Activated CD8-positive, alpha-beta T cell treated with anti-CD3 and anti-CD28 coated beads for 36 hours (primary cell): ENCODE measurements around the gene EXOC8. TPM values are rescaled to one million over a fixed set of nuclear protein-coding genes. Genes with fewer than 3 reads are reported as not detected.

Experiments used
- ATAC-seq: fragments of 200-7000 bp; cut with Tn5 transposase; one replicate; pipeline ENCODE4 v1.10.0; 2021; ENCODE audit warnings: mild to moderate bottlenecking, moderate library complexity
- CTCF ChIA-PET: fragments of 350-600 bp; sonication (Branson Sonifier 250); formaldehyde crosslinking; loops from one replicate; lab custom pipeline; 2021; ENCODE audit warnings: antibody characterized with exemption; lab: Charles Lee
- POLR2A ChIA-PET: fragments of 350-600 bp; sonication (Branson Sonifier 250); formaldehyde crosslinking; loops from one replicate; lab custom pipeline; 2021; ENCODE audit warnings: antibody characterized with exemption; lab: Charles Lee
- DNase-seq: peaks from one replicate; pipeline ENCODE4 v3.0.0-alpha.2; 2020
- H3K27ac Mint-ChIP-seq: one replicate; pipeline ENCODE4 v1.8.0; 2021; ENCODE audit warnings: mild to moderate bottlenecking, mixed read lengths
- H3K27me3 Mint-ChIP-seq: one replicate; pipeline ENCODE4 v1.8.0; 2021; ENCODE audit warnings: mixed read lengths
- H3K36me3 Mint-ChIP-seq: one replicate; pipeline ENCODE4 v1.8.0; 2021; ENCODE audit warnings: low read depth, mixed read lengths
- H3K4me1 Mint-ChIP-seq: one replicate; pipeline ENCODE4 v1.8.0; 2021; ENCODE audit warnings: low read depth, mixed read lengths
- H3K4me3 Mint-ChIP-seq: one replicate; pipeline ENCODE4 v1.8.0; 2021; ENCODE audit warnings: mild to moderate bottlenecking, moderate library complexity, mixed read lengths
- H3K9me3 Mint-ChIP-seq: one replicate; pipeline ENCODE4 v1.8.0; 2021; ENCODE audit warnings: mixed read lengths
- CTCF ChIP-seq: fragments of 200-600 bp; IDR thresholded peaks from one replicate; pipeline ENCODE4 v1.8.0; 2022; ENCODE audit warnings: antibody characterized with exemption, mild to moderate bottlenecking
- intact Hi-C: fragments of 100-400 bp; cut with micrococcal nuclease; formaldehyde crosslinking; loops from one replicate; pipeline ENCODE4 v1.10.0; 2022
- total RNA-seq, 2 experiments: library from RNA; stranded (reverse); gene quantifications; one replicate each; pipeline ENCODE4 v1.2.3, GENCODE V29; 2021

Gene EXOC8
- total RNA-seq, 2 experiments from 2014 or later, result 12.8 to 13.7 TPM

- intact Hi-C loops, result no loop called here
- Mint-ChIP-seq H3K4me3 (no peak overlapping the region), H3K9me3 (no peaks in the 10 kb centered on the region), H3K36me3 (no peaks in the 10 kb centered on the region), H3K27ac (no peak overlapping the region), H3K4me1 (no peaks in the 10 kb centered on the region), H3K27me3 (no peaks in the 10 kb centered on the region)
- ATAC-seq, result peak; percentile 93
- CTCF ChIA-PET, result interaction anchor here (0.7 to 2.6 kb wide), 23 partner anchors 9 to 291 kb away, joined by 3 to 26 read pairs (median 4); partner anchors contain the start of genes EXOC8, SPRTN and TSNAX
- DNase-seq, result peak; percentile 66
- TF ChIP-seq CTCF, result peak; percentile 54
- POLR2A ChIA-PET, result interaction anchor here (0.6 kb wide), 1 partner anchor 39 kb away, joined by 3 read pairs; no protein-coding TSS in a partner anchor
Observed at GRCh38 chr1:231315887-231316286, 21.8 kb downstream of the EXOC8 start.

GRCh38 chr1:231313661-231314060 is 24.0 kb downstream of the EXOC8 start:
- Mint-ChIP-seq H3K27ac (no peak overlapping the region), H3K36me3 (no peaks in the 10 kb centered on the region), H3K4me3 (no peak overlapping the region), H3K9me3 (no peaks in the 10 kb centered on the region), H3K4me1 (no peaks in the 10 kb centered on the region), H3K27me3 (no peaks in the 10 kb centered on the region)
- intact Hi-C loops, result no loop called here
- ATAC-seq, result no peak
- DNase-seq, result no peak
- ChIA-PET CTCF (interaction anchor here (0.8 to 1.0 kb wide), 2 partner anchors 22 to 100 kb away, joined by 3 read pairs; no protein-coding TSS in a partner anchor), POLR2A (no interaction called here)
- no peak for TF ChIP-seq CTCF

GRCh38 chr1:231312432-231312788 is 25.2 kb downstream of the EXOC8 start:
- no peaks in the 10 kb centered on the region for H3K9me3 Mint-ChIP-seq
- DNase-seq (no peak), ATAC-seq (no peak)
- no peak for TF ChIP-seq CTCF
- H3K4me1 Mint-ChIP-seq, result no peaks in the 10 kb centered on the region
- ChIA-PET CTCF (interaction anchor here (1.1 to 1.3 kb wide), 2 partner anchors 25 to 291 kb away, joined by 3 read pairs; partner anchors contain the start of genes EXOC8 and SPRTN), POLR2A (interaction anchor here (0.8 to 1.0 kb wide), 2 partner anchors 299 to 491 kb away, joined by 3 read pairs; no protein-coding TSS in a partner anchor)
- no peaks in the 10 kb centered on the region for H3K36me3 Mint-ChIP-seq
- H3K27me3 Mint-ChIP-seq, result no peaks in the 10 kb centered on the region
- no peak overlapping the region for H3K4me3 Mint-ChIP-seq
- H3K27ac Mint-ChIP-seq, result no peak overlapping the region
- intact Hi-C loops, result no loop called here

GRCh38 chr1:231311720-231312431 is 25.8 kb downstream of the EXOC8 start:
- Mint-ChIP-seq H3K27ac (no peak overlapping the region), H3K4me1 (no peaks in the 10 kb centered on the region), H3K4me3 (no peak overlapping the region), H3K36me3 (no peaks in the 10 kb centered on the region), H3K27me3 (no peaks in the 10 kb centered on the region), H3K9me3 (no peaks in the 10 kb centered on the region)
- intact Hi-C loops, result no loop called here
- DNase-seq, result no peak
- POLR2A ChIA-PET, result interaction anchor here (0.8 to 1.0 kb wide), 2 partner anchors 300 to 492 kb away, joined by 3 read pairs; no protein-coding TSS in a partner anchor
- no peak for ATAC-seq
- no peak for TF ChIP-seq CTCF
- CTCF ChIA-PET, result interaction anchor here (1.1 to 1.3 kb wide), 2 partner anchors 26 to 291 kb away, joined by 3 read pairs; partner anchors contain the start of genes EXOC8 and SPRTN

GRCh38 chr1:231310391-231310934 is 27.2 kb downstream of the EXOC8 start:
- ChIA-PET CTCF (no interaction called here), POLR2A (no interaction called here)
- intact Hi-C loops, result no loop called here
- H3K9me3 Mint-ChIP-seq, result no peaks in the 10 kb centered on the region
- no peaks in the 10 kb centered on the region for H3K27me3 Mint-ChIP-seq
- no peaks in the 10 kb centered on the region for H3K36me3 Mint-ChIP-seq
- H3K4me1 Mint-ChIP-seq, result no peaks in the 10 kb centered on the region
- H3K4me3 Mint-ChIP-seq, result no peak overlapping the region
- H3K27ac Mint-ChIP-seq, result no peak overlapping the region
- no peak for DNase-seq
- ATAC-seq, result no peak
- no peak for TF ChIP-seq CTCF
